HCT116 (cell line): ENCODE data around the gene SEMA3G. TPM values are rescaled to one million over a fixed set of nuclear protein-coding genes. Genes with fewer than 3 reads are reported as not detected.

Experiments used
- ATAC-seq: fragments of 200-7000 bp; cut with Tn5 transposase; 2 replicates; pipeline ENCODE4 v1.9.1; 2020; ENCODE audit warnings: mild to moderate bottlenecking, moderate library complexity
- BruUV-seq: library from RNA; stranded (reverse); fragments of 400-500 nt; replicated peaks from 2 replicates; lab custom pipeline; 2021; lab: Mats Ljungman, UMichigan
- CTCF ChIA-PET: fragments of 300-600 bp; sonication (Branson Sonifier 250); formaldehyde crosslinking; loops from one replicate; lab custom pipeline; 2021; ENCODE audit warnings: antibody characterized with exemption; lab: Charles Lee
- POLR2A ChIA-PET: fragments of 300-600, 350-600 bp; sonication (Branson Sonifier 250); formaldehyde crosslinking; loops from one replicate; lab custom pipeline; 2021; ENCODE audit warnings: antibody characterized with exemption; lab: Charles Lee
- RAD21 ChIA-PET, 2 experiments: fragments of 300-600 bp; sonication (Branson Sonifier 250); formaldehyde crosslinking; loops; one replicate each; lab custom pipeline; 2023; ENCODE audit warnings: low total read pairs in 2 of 2; ENCODE audit not compliant: uncharacterized antibody in 2 of 2, unreplicated experiment in 2 of 2, low non-redundant PET in 1 of 2; lab: Charles Lee
- DNase-seq: peaks from one replicate; pipeline ENCODE4 v3.0.0-alpha.2; 2010; ENCODE audit warnings: low read depth, low spot score
- H2AFZ ChIP-seq: fragments of 200-600 bp; shearing (Covaris generic), sonication (generic); 2 replicates; pipeline ENCODE4 v1.6.1; 2017; ENCODE audit warnings: low read depth, mixed run types, mixed read lengths, antibody characterized with exemption, low read length; ENCODE audit not compliant: poor library complexity, severe bottlenecking
- H3K27ac ChIP-seq: 2 replicates; pipeline ENCODE4 v1.5.1; 2012; ENCODE audit warnings: low read depth, low read length
- H3K27me3 ChIP-seq: fragments of 200-600 bp; sonication (generic); 2 replicates; pipeline ENCODE4 v1.6.1; 2016; ENCODE audit warnings: mixed run types, low read length, mixed read lengths; ENCODE audit not compliant: insufficient read depth
- H3K36me3 ChIP-seq, 2 experiments: fragments of 200-500 bp in 1 of 2; fragments of 200-600 bp in 1 of 2; sonication (Bioruptor generic) in 1 of 2; sonication (generic) in 1 of 2; 2 replicates each; pipeline versions ENCODE4 v1.5.1 to v1.6.1; 2014 to 2016; ENCODE audit warnings: low read length in 2 of 2, inconsistent platforms in 1 of 2, mixed read lengths in 1 of 2, mixed run types in 1 of 2; ENCODE audit not compliant: insufficient read depth in 2 of 2, control insufficient read depth in 1 of 2
- H3K4me1 ChIP-seq, 2 experiments: fragments of 200-600 bp in 1 of 2; sonication (generic) in 1 of 2; 2 replicates each; pipeline versions ENCODE4 v1.5.1 to v1.6.1; 2012 to 2017; ENCODE audit warnings: low read length in 2 of 2, inconsistent platforms in 1 of 2, mild to moderate bottlenecking in 1 of 2, mixed read lengths in 1 of 2, mixed run types in 1 of 2, moderate library complexity in 1 of 2; ENCODE audit not compliant: insufficient read depth in 2 of 2, control insufficient read depth in 1 of 2
- H3K4me2 ChIP-seq: fragments of 200-600 bp; sonication (generic); 2 replicates; pipeline ENCODE4 v1.6.1; 2017; ENCODE audit warnings: mixed run types, low read length, mixed read lengths
- H3K4me3 ChIP-seq, 2 experiments: fragments of 200-600 bp in 1 of 2; sonication (generic) in 1 of 2; replicated peaks in 1 of 2; 2 replicates each; pipeline ENCODE4 v1.5.1; 2011 to 2016; ENCODE audit warnings: low read length in 2 of 2, control low read depth in 1 of 2, low read depth in 1 of 2, mild to moderate bottlenecking in 1 of 2, mixed read lengths in 1 of 2, mixed run types in 1 of 2
- H3K79me2 ChIP-seq: fragments of 200-600 bp; sonication (generic); 2 replicates; pipeline ENCODE4 v1.6.1; 2017; ENCODE audit warnings: mild to moderate bottlenecking, mixed run types, low read length, moderate library complexity, mixed read lengths; ENCODE audit not compliant: insufficient read depth
- H3K9ac ChIP-seq: fragments of 200-600 bp; sonication (generic); 2 replicates; pipeline ENCODE4 v1.6.1; 2016; ENCODE audit warnings: low read length, mixed read lengths
- H3K9me2 ChIP-seq: fragments of 200-600 bp; sonication (generic), shearing (Covaris generic); 2 replicates; pipeline ENCODE4 v1.6.1; 2017; ENCODE audit warnings: mixed run types, mild to moderate bottlenecking, moderate library complexity; ENCODE audit not compliant: insufficient read depth
- H3K9me3 ChIP-seq, 2 experiments: fragments of 200-500 bp in 1 of 2; fragments of 200-600 bp in 1 of 2; sonication (Bioruptor generic) in 1 of 2; sonication (generic) in 1 of 2; 2 replicates each; pipeline ENCODE4 v1.6.1; 2014 to 2017; ENCODE audit warnings: low read length in 2 of 2, mixed read lengths in 2 of 2, inconsistent platforms in 1 of 2, low read depth in 1 of 2, mild to moderate bottlenecking in 1 of 2, mixed run types in 1 of 2, moderate library complexity in 1 of 2; ENCODE audit not compliant: control insufficient read depth in 1 of 2, insufficient read depth in 1 of 2
- H4K20me1 ChIP-seq: fragments of 200-600 bp; sonication (generic), shearing (Covaris generic); 2 replicates; pipeline ENCODE4 v1.6.1; 2017; ENCODE audit warnings: mixed run types, mild to moderate bottlenecking, moderate library complexity; ENCODE audit not compliant: insufficient read depth
- EGR1 ChIP-seq: IDR thresholded peaks from 2 replicates; pipeline ENCODE4 v1.6.1; 2012; ENCODE audit warnings: low read depth
- EZH2phosphoT487 ChIP-seq: fragments of 200-600 bp; IDR thresholded peaks from 2 replicates; pipeline ENCODE4 v1.6.1; 2018; ENCODE audit warnings: antibody characterized with exemption, borderline replicate concordance
- FOSL1 ChIP-seq: IDR thresholded peaks from 2 replicates; pipeline ENCODE4 v1.6.1; 2012; ENCODE audit warnings: low read depth
- POLR2A ChIP-seq: IDR thresholded peaks from 2 replicates; pipeline ENCODE4 v1.7.0; 2011; ENCODE audit warnings: borderline replicate concordance; ENCODE audit not compliant: insufficient read depth, insufficient read length; ENCODE audit errors: extremely low read depth
- SIN3A ChIP-seq: IDR thresholded peaks from 2 replicates; pipeline ENCODE4 v1.6.1; 2012; ENCODE audit warnings: low read depth
- SP1 ChIP-seq: IDR thresholded peaks from 2 replicates; pipeline ENCODE4 v1.6.1; 2012; ENCODE audit warnings: low read depth
- SRF ChIP-seq: IDR thresholded peaks from 2 replicates; pipeline ENCODE4 v1.6.1; 2012; ENCODE audit warnings: low read depth
- ZNF274 ChIP-seq: fragments of 200-500 bp; sonication (Bioruptor generic); IDR thresholded peaks from 2 replicates; pipeline ENCODE4 v1.6.1; 2014; ENCODE audit warnings: mild to moderate bottlenecking, low read depth, low read length, inconsistent platforms
- intact Hi-C: fragments of 100-400 bp; cut with micrococcal nuclease; formaldehyde crosslinking; loops from 2 replicates; pipeline ENCODE4 v1.10.0; 2022
- total RNA-seq: library from RNA; stranded (reverse); gene quantifications from one replicate; pipeline ENCODE4 v1.2.1, GENCODE V29; 2021; ENCODE audit not compliant: unreplicated experiment
- TF ChIP-seq, protein P1 (sequence below): IDR thresholded peaks from 2 replicates; pipeline ENCODE4 v1.6.1; 2012
- TF ChIP-seq, protein P2 (sequence below): IDR thresholded peaks from 2 replicates; pipeline ENCODE4 v1.6.1; 2011; ENCODE audit warnings: mild to moderate bottlenecking, low read length, moderate library complexity; ENCODE audit not compliant: insufficient replicate concordance; ENCODE audit errors: extremely low read depth
- TF ChIP-seq, protein P3 (sequence below), 3 experiments: fragments of 200-600 bp in 1 of 3; sonication (generic) in 1 of 3; IDR thresholded peaks in 2 of 3; conservative IDR thresholded peaks in 1 of 3; 2 replicates each; pipeline ENCODE4 v1.5.1; 2012 to 2017; ENCODE audit warnings: low read depth in 2 of 3, low read length in 2 of 3, antibody characterized with exemption in 1 of 3, borderline replicate concordance in 1 of 3, control low read depth in 1 of 3, mild to moderate bottlenecking in 1 of 3, mixed read lengths in 1 of 3, mixed run types in 1 of 3, moderate library complexity in 1 of 3; ENCODE audit not compliant: insufficient read depth in 1 of 3

SEMA3G gene
- total RNA-seq, 1 experiment from 2014 or later: 4.2 TPM

DNA sequence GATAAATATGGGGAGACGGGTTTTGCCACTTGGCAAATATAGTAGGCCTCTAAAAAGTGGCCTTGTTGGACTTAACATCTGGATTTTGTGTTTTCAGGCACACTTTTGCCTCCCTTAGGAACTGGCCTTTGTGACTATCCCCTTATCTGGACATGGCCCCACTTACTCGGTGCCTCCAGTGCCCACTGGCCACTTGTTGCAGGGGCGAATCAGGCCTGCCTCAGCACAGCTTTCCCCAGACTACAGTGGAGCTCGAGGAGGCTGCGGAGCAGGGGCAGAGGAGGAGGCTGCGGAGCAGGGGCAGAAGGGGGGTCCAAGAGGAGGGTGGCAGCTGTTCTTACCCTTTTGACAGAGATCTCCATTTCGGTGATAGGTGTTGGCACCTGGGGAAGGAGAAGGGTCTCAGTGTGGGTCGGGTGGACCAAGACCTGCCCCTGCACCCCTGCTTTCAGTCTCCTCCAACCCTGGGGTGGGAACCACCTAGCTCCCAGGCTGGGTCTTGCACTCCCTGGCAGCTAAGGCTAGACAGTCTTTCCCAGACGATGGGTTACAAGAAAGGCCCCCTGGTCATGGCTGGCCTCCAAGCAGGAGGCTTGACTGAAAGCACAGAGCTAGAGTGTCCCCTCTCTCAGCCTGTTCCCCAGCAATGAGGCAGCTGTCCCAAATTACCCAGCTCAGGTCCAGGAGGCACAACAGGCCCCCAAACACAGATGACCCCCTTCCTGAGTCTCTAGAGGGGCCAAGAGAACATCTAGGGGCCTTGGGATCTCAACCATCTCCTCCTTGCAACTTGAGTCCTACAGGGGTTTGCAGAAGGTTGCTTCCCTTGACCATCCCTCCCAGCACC is 6.1 kb downstream of the SEMA3G start:
- no peaks in the 10 kb centered on the region for H3K36me3 ChIP-seq
- RAD21 ChIA-PET: no interaction called here
- no peak overlapping the region for H3K9ac ChIP-seq
- DNase-seq (no peak), ATAC-seq (no peak)
- no peaks in the 10 kb centered on the region for H3K9me2 ChIP-seq
- TF ChIP-seq EZH2phosphoT487: no peak
- TF ChIP-seq, protein P1, sequence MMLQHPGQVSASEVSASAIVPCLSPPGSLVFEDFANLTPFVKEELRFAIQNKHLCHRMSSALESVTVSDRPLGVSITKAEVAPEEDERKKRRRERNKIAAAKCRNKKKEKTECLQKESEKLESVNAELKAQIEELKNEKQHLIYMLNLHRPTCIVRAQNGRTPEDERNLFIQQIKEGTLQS: no peak
- TF ChIP-seq, protein P2, sequence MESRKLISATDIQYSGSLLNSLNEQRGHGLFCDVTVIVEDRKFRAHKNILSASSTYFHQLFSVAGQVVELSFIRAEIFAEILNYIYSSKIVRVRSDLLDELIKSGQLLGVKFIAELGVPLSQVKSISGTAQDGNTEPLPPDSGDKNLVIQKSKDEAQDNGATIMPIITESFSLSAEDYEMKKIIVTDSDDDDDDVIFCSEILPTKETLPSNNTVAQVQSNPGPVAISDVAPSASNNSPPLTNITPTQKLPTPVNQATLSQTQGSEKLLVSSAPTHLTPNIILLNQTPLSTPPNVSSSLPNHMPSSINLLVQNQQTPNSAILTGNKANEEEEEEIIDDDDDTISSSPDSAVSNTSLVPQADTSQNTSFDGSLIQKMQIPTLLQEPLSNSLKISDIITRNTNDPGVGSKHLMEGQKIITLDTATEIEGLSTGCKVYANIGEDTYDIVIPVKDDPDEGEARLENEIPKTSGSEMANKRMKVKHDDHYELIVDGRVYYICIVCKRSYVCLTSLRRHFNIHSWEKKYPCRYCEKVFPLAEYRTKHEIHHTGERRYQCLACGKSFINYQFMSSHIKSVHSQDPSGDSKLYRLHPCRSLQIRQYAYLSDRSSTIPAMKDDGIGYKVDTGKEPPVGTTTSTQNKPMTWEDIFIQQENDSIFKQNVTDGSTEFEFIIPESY: no peak
- no peak for TF ChIP-seq ZNF274
- TF ChIP-seq, protein P3, sequence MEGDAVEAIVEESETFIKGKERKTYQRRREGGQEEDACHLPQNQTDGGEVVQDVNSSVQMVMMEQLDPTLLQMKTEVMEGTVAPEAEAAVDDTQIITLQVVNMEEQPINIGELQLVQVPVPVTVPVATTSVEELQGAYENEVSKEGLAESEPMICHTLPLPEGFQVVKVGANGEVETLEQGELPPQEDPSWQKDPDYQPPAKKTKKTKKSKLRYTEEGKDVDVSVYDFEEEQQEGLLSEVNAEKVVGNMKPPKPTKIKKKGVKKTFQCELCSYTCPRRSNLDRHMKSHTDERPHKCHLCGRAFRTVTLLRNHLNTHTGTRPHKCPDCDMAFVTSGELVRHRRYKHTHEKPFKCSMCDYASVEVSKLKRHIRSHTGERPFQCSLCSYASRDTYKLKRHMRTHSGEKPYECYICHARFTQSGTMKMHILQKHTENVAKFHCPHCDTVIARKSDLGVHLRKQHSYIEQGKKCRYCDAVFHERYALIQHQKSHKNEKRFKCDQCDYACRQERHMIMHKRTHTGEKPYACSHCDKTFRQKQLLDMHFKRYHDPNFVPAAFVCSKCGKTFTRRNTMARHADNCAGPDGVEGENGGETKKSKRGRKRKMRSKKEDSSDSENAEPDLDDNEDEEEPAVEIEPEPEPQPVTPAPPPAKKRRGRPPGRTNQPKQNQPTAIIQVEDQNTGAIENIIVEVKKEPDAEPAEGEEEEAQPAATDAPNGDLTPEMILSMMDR (IDR thresholded peaks at IDR 0.05 in 2 of 3, conservative IDR thresholded peaks at IDR 0.05 in 1 of 3; ENCODE audit: borderline replicate concordance in 1 of 3, insufficient read depth in 1 of 3, low read depth in 2 of 3, low read length in 2 of 3): no peak
- no peak for TF ChIP-seq FOSL1
- TF ChIP-seq POLR2A: no peak
- no peak for TF ChIP-seq SRF
- TF ChIP-seq SIN3A: no peak
- no peak for TF ChIP-seq EGR1
- TF ChIP-seq SP1: no peak
- no peaks in the 10 kb centered on the region for H3K4me1 ChIP-seq
- intact Hi-C loops: no loop called here
- no peaks in the 10 kb centered on the region for H4K20me1 ChIP-seq
- H2AFZ ChIP-seq: no peak overlapping the region
- BruUV-seq: no TSS peak
- no peak overlapping the region for H3K4me2 ChIP-seq
- no peaks in the 10 kb centered on the region for H3K27me3 ChIP-seq
- H3K27ac ChIP-seq: no peak overlapping the region
- CTCF ChIA-PET: no interaction called here
- H3K4me3 ChIP-seq: no peak overlapping the region
- POLR2A ChIA-PET: no interaction called here
- no peaks in the 10 kb centered on the region for H3K79me2 ChIP-seq
- H3K9me3 ChIP-seq: no peaks in the 10 kb centered on the region
